Measurements from ENCODE around the gene LILRA6. TPM values are rescaled to one million over a fixed set of nuclear protein-coding genes. Genes with fewer than 3 reads are reported as not detected.
"Not testable (repeated sequence)": the region's sequence is repeated elsewhere in the genome, so short reads cannot be mapped to it uniquely, and the experiment has no call there.

LILRA6 gene
- total RNA-seq (10 to 100 TPM in 1 of 2 donors, 1 to 10 TPM in 1; 7.3 to 51.5 TPM), polyA plus RNA-seq (ENCODE audit: insufficient read length in 6 of 6) (under 1 TPM; 0.53 to 0.83 (median 0.64) TPM)
- long read RNA-seq, donor 1 = 0 reads
- long read RNA-seq, donor 2 = 0 reads
- long read RNA-seq, donor 3 = 0 reads
- long read RNA-seq, donor 4, partial matches to known transcripts = 1 of 2 reads
- long read RNA-seq, donor 4, other reads (novel, unspliced or antisense) = 0 of 2 reads
- long read RNA-seq, donor 5 = 0 reads
- long read RNA-seq, donor 6 = 0 reads
- long read RNA-seq, donor 7 = 0 reads
- long read RNA-seq, donor 8 = 0 reads
- long read RNA-seq, donor 9 = 0 reads
- long read RNA-seq, donor 10, transcript LILRA6-203 (8 exons, 1,890 nt) = major isoform, 9 of 42 reads
- long read RNA-seq, donor 10, partial matches to known transcripts = 9 of 42 reads
- long read RNA-seq, donor 10, other reads (novel, unspliced or antisense) = 22 of 42 reads
- long read RNA-seq, donor 11 = 0 reads
- long read RNA-seq, donor 12, partial matches to known transcripts = 0 of 1 reads
- long read RNA-seq, donor 12, other reads (novel, unspliced or antisense) = 0 of 1 reads

DNA sequence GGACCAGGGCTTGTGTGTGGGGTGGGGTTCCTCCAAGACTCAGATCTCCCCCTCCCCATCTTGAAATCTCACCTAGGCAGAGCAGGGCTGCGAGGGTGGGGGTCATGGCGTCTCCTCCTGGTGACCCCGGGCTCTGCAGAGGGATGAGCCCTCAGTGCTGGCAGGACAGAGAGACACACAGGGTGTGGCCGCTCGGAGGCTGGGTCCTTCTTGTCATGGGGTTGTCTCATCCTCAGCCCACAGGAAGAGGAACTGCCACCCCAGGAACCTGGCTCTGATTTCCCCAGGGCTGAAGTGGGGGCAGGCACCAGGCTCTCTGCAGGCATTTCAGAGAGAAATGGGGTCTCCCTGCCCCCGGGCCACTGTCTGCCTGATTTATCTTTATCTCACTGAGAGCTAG, at the start of gene LILRA6:
Gene LILRA6 (minus strand): TSS at position 145 of the 400 bp plus-strand sequence.
- Histone ChIP-seq H3K4me3 (peak within 1 kb of the TSS in 1 of 2 donors; percentile 50), H3K4me1 (peaks cover 0 to 28% of the 10 kb centered on the region in 2 donors), H3K36me3 (peaks cover 0 to 17% of the 10 kb centered on the region in 2 donors), H3K27ac (peak within 1 kb of the TSS in 1 of 2 donors; percentile 77), H3K27me3 (peaks cover 0 to 26% of the 10 kb centered on the region in 2 donors)
- peak in 2 of 4 donors; percentile 57 to 79 for DNase-seq
- ATAC-seq = peak; percentile 83
- intact Hi-C loops (cut with DNase I); H3K9me3 ChIP-seq: not testable (repeated sequence)

GRCh38 chr19:54289160-54289559, 46.6 kb upstream of the LILRA6 start:
- DNase-seq; H3K36me3 ChIP-seq; intact Hi-C loops (cut with DNase I); H3K4me1 ChIP-seq; H3K4me3 ChIP-seq; H3K27ac ChIP-seq; H3K9me3 ChIP-seq: not testable (repeated sequence)
- peaks cover 0 to 35% of the 10 kb centered on the region in 2 donors for H3K27me3 ChIP-seq
- ATAC-seq = peak; percentile 15

- intact Hi-C loops (cut with DNase I) = no loop called here
- DNase-seq = no peak
- peaks cover 0 to 37% of the 10 kb centered on the region in 2 donors for H3K27me3 ChIP-seq
- TF ChIP-seq, protein P1, sequence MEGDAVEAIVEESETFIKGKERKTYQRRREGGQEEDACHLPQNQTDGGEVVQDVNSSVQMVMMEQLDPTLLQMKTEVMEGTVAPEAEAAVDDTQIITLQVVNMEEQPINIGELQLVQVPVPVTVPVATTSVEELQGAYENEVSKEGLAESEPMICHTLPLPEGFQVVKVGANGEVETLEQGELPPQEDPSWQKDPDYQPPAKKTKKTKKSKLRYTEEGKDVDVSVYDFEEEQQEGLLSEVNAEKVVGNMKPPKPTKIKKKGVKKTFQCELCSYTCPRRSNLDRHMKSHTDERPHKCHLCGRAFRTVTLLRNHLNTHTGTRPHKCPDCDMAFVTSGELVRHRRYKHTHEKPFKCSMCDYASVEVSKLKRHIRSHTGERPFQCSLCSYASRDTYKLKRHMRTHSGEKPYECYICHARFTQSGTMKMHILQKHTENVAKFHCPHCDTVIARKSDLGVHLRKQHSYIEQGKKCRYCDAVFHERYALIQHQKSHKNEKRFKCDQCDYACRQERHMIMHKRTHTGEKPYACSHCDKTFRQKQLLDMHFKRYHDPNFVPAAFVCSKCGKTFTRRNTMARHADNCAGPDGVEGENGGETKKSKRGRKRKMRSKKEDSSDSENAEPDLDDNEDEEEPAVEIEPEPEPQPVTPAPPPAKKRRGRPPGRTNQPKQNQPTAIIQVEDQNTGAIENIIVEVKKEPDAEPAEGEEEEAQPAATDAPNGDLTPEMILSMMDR (IDR thresholded peaks at IDR 0.05) = no peak
- H3K36me3 ChIP-seq = no peaks in the 10 kb centered on the region
- H3K9me3 ChIP-seq = no peaks in the 10 kb centered on the region
- peaks cover 0 to 21% of the 10 kb centered on the region in 2 donors for H3K4me1 ChIP-seq
- no peak overlapping the region for H3K27ac ChIP-seq
- H3K4me3 ChIP-seq = no peak overlapping the region
- no peak for ATAC-seq
Measured at GRCh38 chr19:54287456-54287855, 44.9 kb upstream of the LILRA6 start.

GRCh38 chr19:54286283-54286682, 43.7 kb upstream of the LILRA6 start:
- H3K27ac ChIP-seq; H3K4me3 ChIP-seq; intact Hi-C loops (cut with DNase I); H3K9me3 ChIP-seq; H3K36me3 ChIP-seq; DNase-seq; ATAC-seq: not testable (repeated sequence)
- Histone ChIP-seq H3K4me1 (peaks cover 0 to 32% of the 10 kb centered on the region in 2 donors), H3K27me3 (peaks cover 0 to 42% of the 10 kb centered on the region in 2 donors)

- peak; percentile 13 for ATAC-seq
Measured at GRCh38 chr19:54285427-54286056, 43.0 kb upstream of the LILRA6 start.

GRCh38 chr19:54282686-54283470, 40.3 kb upstream of the LILRA6 start:
- Histone ChIP-seq H3K27me3 (peaks cover 0 to 52% of the 10 kb centered on the region in 2 donors), H3K9me3 (no peaks in the 10 kb centered on the region), H3K27ac (peak overlapping the region in 1 of 2 donors; percentile 95), H3K36me3 (peaks cover 0 to 14% of the 10 kb centered on the region in 2 donors), H3K4me1 (peaks cover 0 to 45% of the 10 kb centered on the region in 2 donors), H3K4me3 (no peak overlapping the region)
- intact Hi-C loops (cut with DNase I) = no loop called here
- peak in 1 of 4 donors; percentile 28 for DNase-seq
- ATAC-seq = no peak
- TF ChIP-seq, protein P1 (IDR thresholded peaks at IDR 0.05) = no peak

More at GRCh38 chr19:54285427-54286056, 43.0 kb upstream of the LILRA6 start:
- H3K9me3 ChIP-seq; H3K27ac ChIP-seq; H3K4me3 ChIP-seq; intact Hi-C loops (cut with DNase I); DNase-seq; H3K36me3 ChIP-seq: not testable (repeated sequence)
- H3K4me1 ChIP-seq = peaks cover 0 to 35% of the 10 kb centered on the region in 2 donors
- peaks cover 0 to 42% of the 10 kb centered on the region in 2 donors for H3K27me3 ChIP-seq

- ATAC-seq; DNase-seq; H3K9me3 ChIP-seq; intact Hi-C loops (cut with DNase I); H3K4me3 ChIP-seq: not testable (repeated sequence)
- peaks cover 0 to 50% of the 10 kb centered on the region in 2 donors for H3K4me1 ChIP-seq
- H3K27ac ChIP-seq = peak overlapping the region in 1 of 2 donors; percentile 95
- peaks cover 0 to 63% of the 10 kb centered on the region in 2 donors for H3K27me3 ChIP-seq
- H3K36me3 ChIP-seq = peaks cover 0 to 24% of the 10 kb centered on the region in 2 donors
Measured at GRCh38 chr19:54281729-54282075, 39.1 kb upstream of the LILRA6 start.
